Neural cell (in vitro differentiated cells): ENCODE results near the gene ERCC4. TPM values are rescaled to one million over a fixed set of nuclear protein-coding genes. Genes with fewer than 3 reads are reported as not detected.

Experiments used
- H2AFZ ChIP-seq: fragments of 200-600, 300-800 bp; sonication (generic), shearing (Covaris generic); 2 replicates; pipeline ENCODE4 v1.6.0; 2014; ENCODE audit warnings: low read depth, mild to moderate bottlenecking, antibody characterized with exemption, low read length, moderate library complexity
- H3F3A ChIP-seq: fragments of 200-600 bp; shearing (Covaris generic); 2 replicates; pipeline ENCODE4 v1.6.1; 2016; ENCODE audit warnings: mild to moderate bottlenecking, moderate library complexity, mixed read lengths, antibody characterized with exemption, low read length; ENCODE audit not compliant: insufficient read depth, poor library complexity, severe bottlenecking
- H3K27ac ChIP-seq: fragments of 200-600, 300-800 bp; sonication (generic), shearing (Covaris generic); 2 replicates; pipeline ENCODE4 v1.5.1; 2014; ENCODE audit warnings: mild to moderate bottlenecking, low read length, moderate library complexity
- H3K27me3 ChIP-seq: fragments of 300-800, 200-600 bp; sonication (generic), shearing (Covaris generic); 2 replicates; pipeline ENCODE4 v1.6.0; 2014; ENCODE audit warnings: mild to moderate bottlenecking, low read depth, low read length, moderate library complexity; ENCODE audit not compliant: insufficient read depth
- H3K36me3 ChIP-seq: fragments of 300-800, 200-600 bp; sonication (generic), shearing (Covaris generic); 2 replicates; pipeline ENCODE4 v1.5.1; 2014; ENCODE audit warnings: mild to moderate bottlenecking, antibody characterized with exemption, low read length, moderate library complexity; ENCODE audit not compliant: insufficient read depth
- H3K4me2 ChIP-seq: fragments of 300-800, 200-600 bp; sonication (generic), shearing (Covaris generic); 2 replicates; pipeline ENCODE4 v1.6.0; 2014; ENCODE audit warnings: mild to moderate bottlenecking, low read length
- H3K4me3 ChIP-seq: fragments of 300-800, 200-600 bp; sonication (generic), shearing (Covaris generic); 2 replicates; pipeline ENCODE4 v1.5.1; 2014; ENCODE audit warnings: mild to moderate bottlenecking, low read length, moderate library complexity
- H3K79me2 ChIP-seq: fragments of 200-600 bp; shearing (Covaris generic); replicated peaks from 2 replicates; pipeline ENCODE4 v1.6.0; 2014; ENCODE audit warnings: mild to moderate bottlenecking, low read length, moderate library complexity; ENCODE audit not compliant: insufficient read depth
- H3K9ac ChIP-seq: fragments of 300-800, 200-600 bp; sonication (generic), shearing (Covaris generic); 2 replicates; pipeline ENCODE4 v1.6.1; 2016; ENCODE audit warnings: mild to moderate bottlenecking, low read length, mixed read lengths
- H3K9me2 ChIP-seq: fragments of 200-600 bp; shearing (Covaris generic); 2 replicates; pipeline ENCODE4 v1.6.1; 2016; ENCODE audit warnings: mild to moderate bottlenecking, low read length, mixed read lengths; ENCODE audit not compliant: insufficient read depth
- H3K9me3 ChIP-seq: fragments of 200-600, 300-800 bp; sonication (generic), shearing (Covaris generic); 2 replicates; pipeline ENCODE4 v1.6.1; 2016; ENCODE audit warnings: mild to moderate bottlenecking, mixed run types, low read length, moderate library complexity, mixed read lengths
- H4K20me1 ChIP-seq: fragments of 200-600 bp; shearing (Covaris generic); 2 replicates; pipeline ENCODE4 v1.6.1; 2016; ENCODE audit warnings: mild to moderate bottlenecking, mixed run types; ENCODE audit not compliant: insufficient read depth
- CTCF ChIP-seq: fragments of 450-650 bp; IDR thresholded peaks from 2 replicates; pipeline ENCODE4 v1.5.1; 2014; ENCODE audit warnings: antibody characterized with exemption, mild to moderate bottlenecking, moderate library complexity; ENCODE audit not compliant: poor library complexity, severe bottlenecking
- EP300 ChIP-seq: fragments of 450-650 bp; conservative IDR thresholded peaks from 2 replicates; pipeline ENCODE4 v1.6.1; 2014; ENCODE audit warnings: antibody characterized with exemption, mild to moderate bottlenecking, moderate library complexity; ENCODE audit not compliant: poor library complexity, severe bottlenecking
- EZH2 ChIP-seq: fragments of 200-600, 300-800 bp; shearing (Covaris generic), sonication (generic); IDR thresholded peaks from 2 replicates; pipeline ENCODE4 v1.6.1; 2014; ENCODE audit warnings: antibody characterized with exemption, low read length, borderline replicate concordance, mild to moderate bottlenecking; ENCODE audit not compliant: insufficient read depth, poor library complexity, severe bottlenecking
- MXI1 ChIP-seq: fragments of 450-650 bp; conservative IDR thresholded peaks from 2 replicates; pipeline ENCODE4 v1.6.1; 2014; ENCODE audit warnings: antibody characterized with exemption, mild to moderate bottlenecking; ENCODE audit not compliant: poor library complexity, severe bottlenecking
- POLR2AphosphoS5 ChIP-seq: IDR thresholded peaks from 2 replicates; pipeline ENCODE4 v1.6.1; 2012
- RAD21 ChIP-seq: fragments of 450-650 bp; conservative IDR thresholded peaks from 2 replicates; pipeline ENCODE4 v1.6.1; 2014; ENCODE audit warnings: antibody characterized with exemption, mild to moderate bottlenecking, moderate library complexity
- REST ChIP-seq: IDR thresholded peaks from 2 replicates; pipeline ENCODE4 v1.6.1; 2012; ENCODE audit warnings: borderline replicate concordance
- SMC3 ChIP-seq: fragments of 450-650 bp; conservative IDR thresholded peaks from 2 replicates; pipeline ENCODE4 v1.6.1; 2014; ENCODE audit warnings: antibody characterized with exemption, mild to moderate bottlenecking, moderate library complexity; ENCODE audit not compliant: poor library complexity
- TAF1 ChIP-seq: IDR thresholded peaks from 2 replicates; pipeline ENCODE4 v1.6.1; 2012; ENCODE audit warnings: low read depth
- polyA plus RNA-seq: library from polyadenylated mRNA; depleted of rRNA; stranded (reverse); fragments of >200 nt; gene quantifications from 2 replicates; pipeline ENCODE4 v1.2.3, GENCODE V29; 2014

The ERCC4 gene
- polyA plus RNA-seq, 1 donor from 2014 or later, result 5.8 TPM

- no peak overlapping the region for H3K9ac ChIP-seq
- H2AFZ ChIP-seq, result no peak overlapping the region
- no peaks in the 10 kb centered on the region for H3K27me3 ChIP-seq
- H3K4me2 ChIP-seq, result no peak overlapping the region
- no peak for TF ChIP-seq EP300
- TF ChIP-seq POLR2AphosphoS5, result no peak
- no peak for TF ChIP-seq SMC3
- no peak for TF ChIP-seq MXI1
- TF ChIP-seq EZH2, result no peak
- TF ChIP-seq REST, result no peak
- no peak for TF ChIP-seq CTCF
- no peak for TF ChIP-seq RAD21
- TF ChIP-seq TAF1, result no peak
- no peaks in the 10 kb centered on the region for H4K20me1 ChIP-seq
- peaks cover 12% of the 10 kb centered on the region for H3K36me3 ChIP-seq
- no peaks in the 10 kb centered on the region for H3K79me2 ChIP-seq
- H3K9me2 ChIP-seq, result no peaks in the 10 kb centered on the region
- H3K4me3 ChIP-seq, result no peak overlapping the region
- no peak overlapping the region for H3K27ac ChIP-seq
- H3K9me3 ChIP-seq, result no peaks in the 10 kb centered on the region
- H3F3A ChIP-seq, result no peaks in the 10 kb centered on the region
Measured at GRCh38 chr16:13928646-13929045, 8.7 kb downstream of the ERCC4 start.

- Histone ChIP-seq H3K4me3 (no peak overlapping the region), H3K27ac (no peak overlapping the region), H3K79me2 (no peaks in the 10 kb centered on the region), H3K4me2 (no peak overlapping the region), H2AFZ (no peak overlapping the region), H3K9me3 (no peaks in the 10 kb centered on the region), H3K27me3 (no peaks in the 10 kb centered on the region), H3K9me2 (no peaks in the 10 kb centered on the region), H3K36me3 (peaks cover 19% of the 10 kb centered on the region), H3K9ac (no peak overlapping the region), H4K20me1 (no peaks in the 10 kb centered on the region), H3F3A (no peaks in the 10 kb centered on the region)
- TF ChIP-seq CTCF (no peak), RAD21 (no peak), REST (no peak), EZH2 (no peak)
Measured at GRCh38 chr16:13931845-13932244, 11.9 kb downstream of the ERCC4 start.
